ENCODE measurements around the gene ATF6B. TPM values are rescaled to one million over a fixed set of nuclear protein-coding genes. Genes with fewer than 3 reads are reported as not detected.

Gene ATF6B
- total and polyA plus RNA-seq, 2 of the 13 experiments (the other 11 are each of a cell fraction or from before 2014, with no cell fraction given), result 18.1 to 44.0 TPM

- TF ChIP-seq DNMT1 (CRISPR knock-in tag; IDR thresholded peaks at IDR 0.05) (0 out of 2 replicates have a peak, but pooled peaks have one; percentile 23), ZZZ3 (CRISPR knock-in tag; IDR thresholded peaks at IDR 0.05; ENCODE audit: borderline replicate concordance) (0 out of 2 replicates have a peak, but pooled peaks have one; percentile 18), CAMTA2 (CRISPR knock-in tag; IDR thresholded peaks at IDR 0.05; ENCODE audit: borderline replicate concordance) (0 out of 2 replicates have a peak, but pooled peaks have one; percentile 66), ZNF337 (CRISPR knock-in tag; IDR thresholded peaks at IDR 0.05; ENCODE audit: borderline replicate concordance, low read depth) (no peak), POLR2AphosphoS5 (IDR thresholded peaks at IDR 0.05; ENCODE audit: low read depth, low read length) (no peak), ZNF230 (CRISPR knock-in tag; IDR thresholded peaks at IDR 0.05) (no peak), PRPF4 (IDR thresholded peaks at IDR 0.05; ENCODE audit: low read depth, low read length, poor library complexity, severe bottlenecking) (no peak), FLYWCH1 (CRISPR knock-in tag; IDR thresholded peaks at IDR 0.05) (no peak), ZNF335 (CRISPR knock-in tag; IDR thresholded peaks at IDR 0.05) (no peak), MTA3 (CRISPR knock-in tag; IDR thresholded peaks at IDR 0.05) (no peak), ATM (IDR thresholded peaks at IDR 0.05; ENCODE audit: borderline replicate concordance) (no peak), SAFB2 (CRISPR knock-in tag; IDR thresholded peaks at IDR 0.05; ENCODE audit: borderline replicate concordance, low read depth) (no peak), SMAD3 (CRISPR knock-in tag; IDR thresholded peaks at IDR 0.05) (0 out of 2 replicates have a peak, but pooled peaks have one; percentile 42), ZNF576 (CRISPR knock-in tag; IDR thresholded peaks at IDR 0.05) (no peak), ZNF20 (CRISPR knock-in tag; IDR thresholded peaks at IDR 0.05) (no peak), MLLT10 (CRISPR knock-in tag; IDR thresholded peaks at IDR 0.05) (no peak)
- TF ChIP-seq, protein P1, sequence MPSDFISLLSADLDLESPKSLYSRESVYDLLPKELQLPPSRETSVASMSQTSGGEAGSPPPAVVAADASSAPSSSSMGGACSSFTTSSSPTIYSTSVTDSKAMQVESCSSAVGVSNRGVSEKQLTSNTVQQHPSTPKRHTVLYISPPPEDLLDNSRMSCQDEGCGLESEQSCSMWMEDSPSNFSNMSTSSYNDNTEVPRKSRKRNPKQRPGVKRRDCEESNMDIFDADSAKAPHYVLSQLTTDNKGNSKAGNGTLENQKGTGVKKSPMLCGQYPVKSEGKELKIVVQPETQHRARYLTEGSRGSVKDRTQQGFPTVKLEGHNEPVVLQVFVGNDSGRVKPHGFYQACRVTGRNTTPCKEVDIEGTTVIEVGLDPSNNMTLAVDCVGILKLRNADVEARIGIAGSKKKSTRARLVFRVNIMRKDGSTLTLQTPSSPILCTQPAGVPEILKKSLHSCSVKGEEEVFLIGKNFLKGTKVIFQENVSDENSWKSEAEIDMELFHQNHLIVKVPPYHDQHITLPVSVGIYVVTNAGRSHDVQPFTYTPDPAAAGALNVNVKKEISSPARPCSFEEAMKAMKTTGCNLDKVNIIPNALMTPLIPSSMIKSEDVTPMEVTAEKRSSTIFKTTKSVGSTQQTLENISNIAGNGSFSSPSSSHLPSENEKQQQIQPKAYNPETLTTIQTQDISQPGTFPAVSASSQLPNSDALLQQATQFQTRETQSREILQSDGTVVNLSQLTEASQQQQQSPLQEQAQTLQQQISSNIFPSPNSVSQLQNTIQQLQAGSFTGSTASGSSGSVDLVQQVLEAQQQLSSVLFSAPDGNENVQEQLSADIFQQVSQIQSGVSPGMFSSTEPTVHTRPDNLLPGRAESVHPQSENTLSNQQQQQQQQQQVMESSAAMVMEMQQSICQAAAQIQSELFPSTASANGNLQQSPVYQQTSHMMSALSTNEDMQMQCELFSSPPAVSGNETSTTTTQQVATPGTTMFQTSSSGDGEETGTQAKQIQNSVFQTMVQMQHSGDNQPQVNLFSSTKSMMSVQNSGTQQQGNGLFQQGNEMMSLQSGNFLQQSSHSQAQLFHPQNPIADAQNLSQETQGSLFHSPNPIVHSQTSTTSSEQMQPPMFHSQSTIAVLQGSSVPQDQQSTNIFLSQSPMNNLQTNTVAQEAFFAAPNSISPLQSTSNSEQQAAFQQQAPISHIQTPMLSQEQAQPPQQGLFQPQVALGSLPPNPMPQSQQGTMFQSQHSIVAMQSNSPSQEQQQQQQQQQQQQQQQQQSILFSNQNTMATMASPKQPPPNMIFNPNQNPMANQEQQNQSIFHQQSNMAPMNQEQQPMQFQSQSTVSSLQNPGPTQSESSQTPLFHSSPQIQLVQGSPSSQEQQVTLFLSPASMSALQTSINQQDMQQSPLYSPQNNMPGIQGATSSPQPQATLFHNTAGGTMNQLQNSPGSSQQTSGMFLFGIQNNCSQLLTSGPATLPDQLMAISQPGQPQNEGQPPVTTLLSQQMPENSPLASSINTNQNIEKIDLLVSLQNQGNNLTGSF (CRISPR knock-in tag; IDR thresholded peaks at IDR 0.05), result no peak
- TF ChIP-seq, protein P2, sequence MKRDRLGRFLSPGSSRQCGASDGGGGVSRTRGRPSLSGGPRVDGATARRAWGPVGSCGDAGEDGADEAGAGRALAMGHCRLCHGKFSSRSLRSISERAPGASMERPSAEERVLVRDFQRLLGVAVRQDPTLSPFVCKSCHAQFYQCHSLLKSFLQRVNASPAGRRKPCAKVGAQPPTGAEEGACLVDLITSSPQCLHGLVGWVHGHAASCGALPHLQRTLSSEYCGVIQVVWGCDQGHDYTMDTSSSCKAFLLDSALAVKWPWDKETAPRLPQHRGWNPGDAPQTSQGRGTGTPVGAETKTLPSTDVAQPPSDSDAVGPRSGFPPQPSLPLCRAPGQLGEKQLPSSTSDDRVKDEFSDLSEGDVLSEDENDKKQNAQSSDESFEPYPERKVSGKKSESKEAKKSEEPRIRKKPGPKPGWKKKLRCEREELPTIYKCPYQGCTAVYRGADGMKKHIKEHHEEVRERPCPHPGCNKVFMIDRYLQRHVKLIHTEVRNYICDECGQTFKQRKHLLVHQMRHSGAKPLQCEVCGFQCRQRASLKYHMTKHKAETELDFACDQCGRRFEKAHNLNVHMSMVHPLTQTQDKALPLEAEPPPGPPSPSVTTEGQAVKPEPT (CRISPR knock-in tag; IDR thresholded peaks at IDR 0.05; ENCODE audit: low read depth), result no peak
- TF ChIP-seq, protein P3, sequence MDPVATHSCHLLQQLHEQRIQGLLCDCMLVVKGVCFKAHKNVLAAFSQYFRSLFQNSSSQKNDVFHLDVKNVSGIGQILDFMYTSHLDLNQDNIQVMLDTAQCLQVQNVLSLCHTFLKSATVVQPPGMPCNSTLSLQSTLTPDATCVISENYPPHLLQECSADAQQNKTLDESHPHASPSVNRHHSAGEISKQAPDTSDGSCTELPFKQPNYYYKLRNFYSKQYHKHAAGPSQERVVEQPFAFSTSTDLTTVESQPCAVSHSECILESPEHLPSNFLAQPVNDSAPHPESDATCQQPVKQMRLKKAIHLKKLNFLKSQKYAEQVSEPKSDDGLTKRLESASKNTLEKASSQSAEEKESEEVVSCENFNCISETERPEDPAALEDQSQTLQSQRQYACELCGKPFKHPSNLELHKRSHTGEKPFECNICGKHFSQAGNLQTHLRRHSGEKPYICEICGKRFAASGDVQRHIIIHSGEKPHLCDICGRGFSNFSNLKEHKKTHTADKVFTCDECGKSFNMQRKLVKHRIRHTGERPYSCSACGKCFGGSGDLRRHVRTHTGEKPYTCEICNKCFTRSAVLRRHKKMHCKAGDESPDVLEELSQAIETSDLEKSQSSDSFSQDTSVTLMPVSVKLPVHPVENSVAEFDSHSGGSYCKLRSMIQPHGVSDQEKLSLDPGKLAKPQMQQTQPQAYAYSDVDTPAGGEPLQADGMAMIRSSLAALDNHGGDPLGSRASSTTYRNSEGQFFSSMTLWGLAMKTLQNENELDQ (CRISPR knock-in tag; IDR thresholded peaks at IDR 0.05; ENCODE audit: borderline replicate concordance), result 0 out of 2 replicates have a peak, but pooled peaks have one; percentile 40
Measured at GRCh38 chr6:32087574-32088486, 40.2 kb downstream of the ATF6B start (continued).

All from HepG2 (cell line).